Stimulated activated CD8-positive, alpha-beta memory T cell treated with anti-CD3 and anti-CD28 coated beads, Interleukin-15, amount 100 ng/mL, for 24 hours (primary cell): ENCODE measurements around the gene RERE.
A peak's percentile ranks its signal among the peaks of the same experiment; 100 is the strongest.
"Not testable (repeated sequence)": the region's sequence is repeated elsewhere in the genome, so short reads cannot be mapped to it uniquely, and the experiment has no call there.

Source experiments
- DNase-seq: peaks from one replicate; pipeline ENCODE4 v3.0.0-alpha.2; 2020; ENCODE audit warnings: low read depth

The RERE gene

GRCh38 chr1:8714173-8714572 is 103.3 kb downstream of the RERE start:
- DNase-seq: no peak

- no peak for DNase-seq
Observed at GRCh38 chr1:8712413-8713231, 104.8 kb downstream of the RERE start.

- no peak for DNase-seq
Observed at GRCh38 chr1:8711873-8712412, 105.5 kb downstream of the RERE start.

GRCh38 chr1:8711151-8711550 is 106.3 kb downstream of the RERE start:
- no peak for DNase-seq

- no peak for DNase-seq
Observed at GRCh38 chr1:8708259-8708658, 109.2 kb downstream of the RERE start.

- DNase-seq: no peak
Observed at GRCh38 chr1:8706995-8707396, 110.4 kb downstream of the RERE start.

GRCh38 chr1:8706291-8706690 is 111.1 kb downstream of the RERE start:
- no peak for DNase-seq

GRCh38 chr1:8704866-8705506 is 112.5 kb downstream of the RERE start:
- no peak for DNase-seq

GRCh38 chr1:8702850-8703810 is 114.3 kb downstream of the RERE start:
- DNase-seq: peak; percentile 35

- no peak for DNase-seq
Observed at GRCh38 chr1:8702472-8702849, 115.0 kb downstream of the RERE start.

GRCh38 chr1:8701794-8702471 is 115.5 kb downstream of the RERE start:
- no peak for DNase-seq

GRCh38 chr1:8699679-8700078 is 117.8 kb downstream of the RERE start:
- DNase-seq: no peak

GRCh38 chr1:8698937-8699447 is 118.4 kb downstream of the RERE start:
- DNase-seq: no peak

- DNase-seq: no peak
Observed at GRCh38 chr1:8698012-8698630, 119.3 kb downstream of the RERE start.

- DNase-seq: not testable (repeated sequence)
Observed at GRCh38 chr1:8695442-8695841, 122.0 kb downstream of the RERE start.

- DNase-seq: no peak
Observed at GRCh38 chr1:8693107-8693506, 124.3 kb downstream of the RERE start.

GRCh38 chr1:8691662-8692061 is 125.8 kb downstream of the RERE start:
- no peak for DNase-seq

- DNase-seq: no peak
Observed at GRCh38 chr1:8690253-8690525, 127.3 kb downstream of the RERE start.

GRCh38 chr1:8689431-8690252 is 127.8 kb downstream of the RERE start:
- no peak for DNase-seq

GRCh38 chr1:8687538-8687937 is 129.9 kb downstream of the RERE start:
- DNase-seq: no peak
